ENCODE measurements around the gene IFITM5. TPM values are rescaled to one million over a fixed set of nuclear protein-coding genes. Genes with fewer than 3 reads are reported as not detected.
A peak's percentile ranks its signal among the peaks of the same experiment; 100 is the strongest.

IFITM5 gene
- not detected for total RNA-seq

DNA sequence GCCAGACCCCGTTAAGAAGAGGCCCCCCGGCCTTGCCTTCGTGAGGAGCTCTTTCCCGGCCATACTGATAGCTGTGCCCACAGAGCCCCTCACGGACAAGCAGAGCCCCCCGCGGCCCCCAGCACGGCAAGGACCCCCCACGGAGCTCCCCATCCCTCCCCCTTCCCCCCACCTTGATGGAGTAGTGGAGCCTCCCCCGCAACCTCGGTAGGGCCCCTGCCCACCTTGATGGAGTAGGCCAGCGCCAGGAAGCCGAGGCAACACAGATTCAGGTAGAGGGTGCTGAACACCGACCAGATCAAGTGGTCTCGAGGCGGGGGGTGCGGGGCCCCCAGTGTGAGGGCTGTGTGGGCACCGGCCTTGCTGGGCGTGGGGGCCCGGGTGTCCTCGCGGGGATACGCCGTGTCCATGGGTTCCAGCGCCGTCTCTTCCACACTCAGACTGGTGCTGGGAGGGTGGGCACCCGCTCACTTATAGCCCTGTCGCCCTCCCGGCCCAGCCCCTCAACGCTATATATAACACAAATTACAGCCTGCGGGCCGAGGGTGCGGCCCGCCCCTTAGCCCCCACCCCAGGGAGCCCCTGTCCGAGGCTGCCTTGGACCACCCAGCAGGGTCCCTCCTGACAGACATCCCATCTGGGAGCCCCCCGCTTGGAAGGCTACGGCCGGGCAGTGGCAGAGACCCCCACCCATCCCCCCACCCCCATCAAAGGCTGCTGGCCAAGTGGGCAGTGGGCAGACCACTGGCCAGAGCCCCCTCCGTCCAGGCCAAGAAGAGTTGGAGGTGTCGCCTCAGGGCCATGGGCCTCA lies at the start of gene IFITM5:
Gene IFITM5 (minus strand): TSS at position 446 of the 811 bp plus-strand sequence. CDS start 36 bp downstream, at position 410.
- WGBS, 2 donors: 55% methylated on average over 2 of the region's 40 CpGs; no CpG with 5 or more reads in 1 of the 2 donors
- H3K4me1 ChIP-seq: peaks cover 3 to 28% (median 16%) of the 10 kb centered on the region in 3 donors
- no peaks in the 10 kb centered on the region for H3K9me3 ChIP-seq
- H3K27ac ChIP-seq: peak within 1 kb of the TSS in 2 of 4 donors; percentile 25 to 40
- H3K4me3 ChIP-seq: no peak within 1 kb of the TSS
- TF ChIP-seq, protein P1, sequence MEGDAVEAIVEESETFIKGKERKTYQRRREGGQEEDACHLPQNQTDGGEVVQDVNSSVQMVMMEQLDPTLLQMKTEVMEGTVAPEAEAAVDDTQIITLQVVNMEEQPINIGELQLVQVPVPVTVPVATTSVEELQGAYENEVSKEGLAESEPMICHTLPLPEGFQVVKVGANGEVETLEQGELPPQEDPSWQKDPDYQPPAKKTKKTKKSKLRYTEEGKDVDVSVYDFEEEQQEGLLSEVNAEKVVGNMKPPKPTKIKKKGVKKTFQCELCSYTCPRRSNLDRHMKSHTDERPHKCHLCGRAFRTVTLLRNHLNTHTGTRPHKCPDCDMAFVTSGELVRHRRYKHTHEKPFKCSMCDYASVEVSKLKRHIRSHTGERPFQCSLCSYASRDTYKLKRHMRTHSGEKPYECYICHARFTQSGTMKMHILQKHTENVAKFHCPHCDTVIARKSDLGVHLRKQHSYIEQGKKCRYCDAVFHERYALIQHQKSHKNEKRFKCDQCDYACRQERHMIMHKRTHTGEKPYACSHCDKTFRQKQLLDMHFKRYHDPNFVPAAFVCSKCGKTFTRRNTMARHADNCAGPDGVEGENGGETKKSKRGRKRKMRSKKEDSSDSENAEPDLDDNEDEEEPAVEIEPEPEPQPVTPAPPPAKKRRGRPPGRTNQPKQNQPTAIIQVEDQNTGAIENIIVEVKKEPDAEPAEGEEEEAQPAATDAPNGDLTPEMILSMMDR (IDR thresholded peaks at IDR 0.05): no peak
- TF ChIP-seq POLR2A (IDR thresholded peaks at IDR 0.05): no peak
- intact Hi-C loops (cut with DNase I): no loop called here
- peaks cover 0 to 66% (median 8%) of the 10 kb centered on the region in 4 donors for H3K27me3 ChIP-seq
- H3K36me3 ChIP-seq: peaks cover 0 to 7% (median 0%) of the 10 kb centered on the region in 3 donors
- DNase-seq: no peak

DNA sequence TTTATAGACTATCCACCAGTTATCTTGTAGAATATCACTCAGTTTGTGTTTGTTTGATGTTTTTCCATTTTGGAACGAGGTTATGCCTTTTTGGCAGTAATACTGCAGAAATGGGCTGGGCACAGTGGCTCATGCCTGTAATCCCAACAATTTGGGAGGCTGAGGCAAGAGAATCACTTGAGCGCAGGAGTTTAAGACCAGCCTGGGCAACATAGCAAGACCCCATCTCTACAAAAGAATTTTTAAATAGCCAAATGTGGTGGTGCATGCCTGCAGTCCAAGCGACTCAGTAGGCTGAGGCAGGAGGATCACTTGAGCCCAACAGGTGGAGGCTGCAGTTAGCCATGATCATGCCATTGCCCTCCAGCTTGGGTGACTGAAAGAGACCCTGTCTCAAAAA lies 47.2 kb upstream of the IFITM5 start:
- no peaks in the 10 kb centered on the region for H3K36me3 ChIP-seq
- no peak for TF ChIP-seq POLR2A (IDR thresholded peaks at IDR 0.05)
- TF ChIP-seq, protein P1 (IDR thresholded peaks at IDR 0.05): no peak
- peaks cover 4 to 27% (median 6%) of the 10 kb centered on the region in 3 donors for H3K4me1 ChIP-seq
- no peaks in the 10 kb centered on the region for H3K9me3 ChIP-seq
- DNase-seq: no peak
- intact Hi-C loops (cut with DNase I): no loop called here
- WGBS, 2 donors: 78 to 82% methylated on average over 3 of the region's 3 CpGs
- peaks cover 0 to 52% (median 0%) of the 10 kb centered on the region in 4 donors for H3K27me3 ChIP-seq
- H3K27ac ChIP-seq: no peak overlapping the region
- no peak overlapping the region for H3K4me3 ChIP-seq

DNA sequence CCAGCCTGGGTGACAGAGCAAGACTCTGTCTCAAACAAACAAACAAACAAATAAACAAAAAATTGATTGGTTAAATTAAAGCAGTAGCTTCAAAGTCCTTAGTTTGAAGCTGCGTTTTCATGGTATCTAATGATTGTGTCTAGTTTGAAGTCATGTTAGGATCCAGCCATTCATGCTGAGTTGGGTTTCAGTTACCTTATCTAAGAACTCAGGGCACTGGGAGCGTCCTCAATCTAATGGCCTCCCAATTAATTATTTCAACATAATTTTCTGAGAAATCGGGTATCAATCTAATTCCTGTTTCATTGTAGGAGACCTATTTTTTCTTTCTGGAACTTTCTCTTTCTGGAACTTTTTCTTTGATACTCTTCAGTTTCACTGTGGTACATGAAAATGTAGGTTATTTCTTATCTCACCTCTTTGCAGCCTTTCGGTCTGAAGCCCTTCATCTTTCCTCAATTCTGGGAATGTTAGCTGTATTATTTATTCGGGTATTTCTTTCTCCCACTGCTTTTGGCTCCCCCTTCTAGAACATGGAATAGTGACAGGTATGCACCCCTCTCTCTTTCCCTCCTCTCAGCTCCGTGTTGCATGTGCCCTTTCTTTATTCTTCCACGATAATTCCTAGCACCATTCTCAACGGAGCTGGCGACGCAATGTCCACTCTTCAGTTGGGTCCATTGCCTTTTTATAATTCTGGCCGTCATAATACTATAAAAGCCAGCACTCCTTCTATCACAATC lies 45.7 kb upstream of the IFITM5 start:
- H3K27ac ChIP-seq: no peak overlapping the region
- no peak overlapping the region for H3K4me3 ChIP-seq
- WGBS, 2 donors: 92% methylated on average over 11 of the region's 11 CpGs
- no peaks in the 10 kb centered on the region for H3K9me3 ChIP-seq
- intact Hi-C loops (cut with DNase I): no loop called here
- DNase-seq: no peak
- H3K4me1 ChIP-seq: peaks cover 3 to 12% (median 4%) of the 10 kb centered on the region in 3 donors
- H3K27me3 ChIP-seq: peaks cover 0 to 43% (median 0%) of the 10 kb centered on the region in 4 donors
- TF ChIP-seq, protein P1 (IDR thresholded peaks at IDR 0.05): no peak
- no peak for TF ChIP-seq POLR2A (IDR thresholded peaks at IDR 0.05)
- H3K36me3 ChIP-seq: no peaks in the 10 kb centered on the region

DNA sequence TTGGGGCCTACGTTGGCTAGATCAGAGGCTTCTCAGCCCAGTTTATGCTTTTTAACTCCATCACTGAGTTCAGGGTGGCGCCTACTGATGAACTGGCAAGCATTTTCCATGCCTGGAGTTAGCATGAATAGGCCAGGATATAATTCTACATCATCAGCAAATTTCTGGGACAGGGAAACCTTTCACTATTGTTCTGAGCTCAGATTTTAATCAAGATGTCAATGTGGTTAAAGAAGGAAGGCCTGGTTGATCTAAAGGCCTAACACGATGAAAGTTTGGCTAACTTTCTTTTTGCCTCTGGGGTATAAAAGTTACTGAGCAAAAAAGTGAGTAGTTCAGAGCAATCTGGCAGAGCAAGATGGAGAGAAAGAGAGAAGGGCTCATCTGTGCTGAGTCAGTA lies 43.0 kb upstream of the IFITM5 start:
- H3K27ac ChIP-seq: peak overlapping the region in 3 of 4 donors; percentile 34 to 50 (median 50)
- peaks cover 0 to 38% (median 0%) of the 10 kb centered on the region in 4 donors for H3K27me3 ChIP-seq
- no peak for DNase-seq

More for the DNA sequence above, 43.0 kb upstream of the IFITM5 start:
- Histone ChIP-seq H3K4me3 (no peak overlapping the region), H3K4me1 (peaks cover 3 to 12% (median 4%) of the 10 kb centered on the region in 3 donors), H3K9me3 (no peaks in the 10 kb centered on the region), H3K36me3 (no peaks in the 10 kb centered on the region)
- 16 to 52% methylated on average over 2 to 3 of the region's 3 CpGs for WGBS, 2 donors
- TF ChIP-seq, protein P1 (IDR thresholded peaks at IDR 0.05): no peak
- no peak for TF ChIP-seq POLR2A (IDR thresholded peaks at IDR 0.05)
- intact Hi-C loops (cut with DNase I): no loop called here
